HAP-1 (cell line): ENCODE measurements around the gene POLN.
A peak's percentile ranks its signal among the peaks of the same experiment; 100 is the strongest.

Experiments used
- DNase-seq, 2 experiments: peaks; one replicate each; pipeline ENCODE4 v3.0.0-alpha.2; 2016 to 2020; ENCODE audit warnings: low spot score in 2 of 2
- H3K27me3 ChIP-seq: fragments of 250-450 bp; sonication (Bioruptor Pico); 2 replicates; pipeline ENCODE4 v1.5.1; 2020; ENCODE audit warnings: low read depth, mild to moderate bottlenecking, moderate library complexity
- H3K36me3 ChIP-seq: fragments of 250-450 bp; sonication (Bioruptor Pico); replicated peaks from 2 replicates; pipeline ENCODE4 v1.5.1; 2020; ENCODE audit warnings: mild to moderate bottlenecking
- H3K4me1 ChIP-seq: fragments of 250-450 bp; sonication (Bioruptor Pico); 2 replicates; pipeline ENCODE4 v1.5.1; 2020; ENCODE audit warnings: mild to moderate bottlenecking
- H3K4me3 ChIP-seq: fragments of 250-450 bp; sonication (Bioruptor Pico); 2 replicates; pipeline ENCODE4 v1.5.1; 2020; ENCODE audit warnings: mild to moderate bottlenecking, moderate library complexity
- H3K9me3 ChIP-seq: fragments of 250-450 bp; sonication (Bioruptor Pico); 2 replicates; pipeline ENCODE4 v1.5.1; 2020; ENCODE audit warnings: mild to moderate bottlenecking, moderate library complexity
- in situ Hi-C: fragments of 300-500 bp; cut with MboI; formaldehyde crosslinking; loops from 3 replicates; pipeline ENCODE4 v1.14.3; 2020; ENCODE audit warnings: low sequenced_read_pairs, inconsistent platforms, mixed read lengths

The POLN gene

GRCh38 chr4:2092669-2093053 is 149.3 kb downstream of the POLN start:
- Histone ChIP-seq H3K4me3 (no peak overlapping the region), H3K27me3 (no peaks in the 10 kb centered on the region), H3K36me3 (no peaks in the 10 kb centered on the region), H3K4me1 (peaks cover 5% of the 10 kb centered on the region), H3K9me3 (no peaks in the 10 kb centered on the region)
- in situ Hi-C loops = no loop called here
- DNase-seq = no peak

GRCh38 chr4:2091990-2092668 is 149.8 kb downstream of the POLN start:
- H3K9me3 ChIP-seq = no peaks in the 10 kb centered on the region
- no peak overlapping the region for H3K4me3 ChIP-seq
- peaks cover 5% of the 10 kb centered on the region for H3K4me1 ChIP-seq
- H3K36me3 ChIP-seq = no peaks in the 10 kb centered on the region
- H3K27me3 ChIP-seq = no peaks in the 10 kb centered on the region
- DNase-seq = no peak
- in situ Hi-C loops = no loop called here

- no peaks in the 10 kb centered on the region for H3K27me3 ChIP-seq
- H3K4me1 ChIP-seq = peaks cover 5% of the 10 kb centered on the region
- H3K9me3 ChIP-seq = no peaks in the 10 kb centered on the region
- no peak for DNase-seq
- no peaks in the 10 kb centered on the region for H3K36me3 ChIP-seq
- H3K4me3 ChIP-seq = no peak overlapping the region
- in situ Hi-C loops = no loop called here
Observed at GRCh38 chr4:2090642-2091041, 151.3 kb downstream of the POLN start.

- no peak for DNase-seq
- no peaks in the 10 kb centered on the region for H3K27me3 ChIP-seq
- H3K4me3 ChIP-seq = no peak overlapping the region
- H3K9me3 ChIP-seq = no peaks in the 10 kb centered on the region
- no peaks in the 10 kb centered on the region for H3K36me3 ChIP-seq
- in situ Hi-C loops = no loop called here
- peaks cover 5% of the 10 kb centered on the region for H3K4me1 ChIP-seq
Observed at GRCh38 chr4:2089222-2089621, 152.7 kb downstream of the POLN start.

GRCh38 chr4:2087170-2087569 is 154.8 kb downstream of the POLN start:
- Histone ChIP-seq H3K4me3 (no peak overlapping the region), H3K27me3 (no peaks in the 10 kb centered on the region), H3K4me1 (peaks cover 5% of the 10 kb centered on the region), H3K36me3 (no peaks in the 10 kb centered on the region), H3K9me3 (no peaks in the 10 kb centered on the region)
- DNase-seq = no peak
- in situ Hi-C loops = no loop called here

GRCh38 chr4:2085496-2085901 is 156.4 kb downstream of the POLN start:
- H3K36me3 ChIP-seq = no peaks in the 10 kb centered on the region
- H3K27me3 ChIP-seq = no peaks in the 10 kb centered on the region
- H3K4me1 ChIP-seq = peaks cover 5% of the 10 kb centered on the region
- no peaks in the 10 kb centered on the region for H3K9me3 ChIP-seq
- DNase-seq = no peak
- no peak overlapping the region for H3K4me3 ChIP-seq
- in situ Hi-C loops = no loop called here

GRCh38 chr4:2084316-2084715 is 157.6 kb downstream of the POLN start:
- Histone ChIP-seq H3K27me3 (no peaks in the 10 kb centered on the region), H3K9me3 (no peaks in the 10 kb centered on the region), H3K4me1 (peaks cover 5% of the 10 kb centered on the region), H3K36me3 (no peaks in the 10 kb centered on the region), H3K4me3 (no peak overlapping the region)
- in situ Hi-C loops = no loop called here
- DNase-seq = no peak

GRCh38 chr4:2083826-2084160 is 158.1 kb downstream of the POLN start:
- DNase-seq = no peak
- H3K4me1 ChIP-seq = peaks cover under 1% of the 10 kb centered on the region
- no peaks in the 10 kb centered on the region for H3K27me3 ChIP-seq
- in situ Hi-C loops = no loop called here
- no peaks in the 10 kb centered on the region for H3K9me3 ChIP-seq
- H3K4me3 ChIP-seq = no peak overlapping the region
- no peaks in the 10 kb centered on the region for H3K36me3 ChIP-seq

- Histone ChIP-seq H3K4me3 (no peak overlapping the region), H3K4me1 (no peaks in the 10 kb centered on the region), H3K36me3 (no peaks in the 10 kb centered on the region), H3K9me3 (no peaks in the 10 kb centered on the region), H3K27me3 (no peaks in the 10 kb centered on the region)
- no peak for DNase-seq
- in situ Hi-C loops = no loop called here
Observed at GRCh38 chr4:2083116-2083825, 158.7 kb downstream of the POLN start.

- in situ Hi-C loops = no loop called here
- no peak for DNase-seq
- Histone ChIP-seq H3K4me1 (no peaks in the 10 kb centered on the region), H3K27me3 (no peaks in the 10 kb centered on the region), H3K36me3 (no peaks in the 10 kb centered on the region), H3K4me3 (no peak overlapping the region), H3K9me3 (no peaks in the 10 kb centered on the region)
Observed at GRCh38 chr4:2082627-2083026, 159.3 kb downstream of the POLN start.

- no peak for DNase-seq
- Histone ChIP-seq H3K36me3 (no peaks in the 10 kb centered on the region), H3K9me3 (no peaks in the 10 kb centered on the region), H3K27me3 (no peaks in the 10 kb centered on the region), H3K4me1 (no peaks in the 10 kb centered on the region), H3K4me3 (no peak overlapping the region)
- in situ Hi-C loops = no loop called here
Observed at GRCh38 chr4:2082118-2082517, 159.8 kb downstream of the POLN start.

- no peaks in the 10 kb centered on the region for H3K9me3 ChIP-seq
- in situ Hi-C loops = no loop called here
- no peaks in the 10 kb centered on the region for H3K4me1 ChIP-seq
- no peaks in the 10 kb centered on the region for H3K27me3 ChIP-seq
- H3K4me3 ChIP-seq = no peak overlapping the region
- no peak for DNase-seq
- H3K36me3 ChIP-seq = no peaks in the 10 kb centered on the region
Observed at GRCh38 chr4:2081540-2081939, 160.4 kb downstream of the POLN start.

GRCh38 chr4:2080429-2081300 is 161.3 kb downstream of the POLN start:
- peak in 1 of 2 experiments; percentile 6 for DNase-seq
- H3K27me3 ChIP-seq = no peaks in the 10 kb centered on the region
- no peak overlapping the region for H3K4me3 ChIP-seq
- no peaks in the 10 kb centered on the region for H3K4me1 ChIP-seq
- in situ Hi-C loops = no loop called here
- no peaks in the 10 kb centered on the region for H3K36me3 ChIP-seq
- H3K9me3 ChIP-seq = no peaks in the 10 kb centered on the region

- in situ Hi-C loops = no loop called here
- Histone ChIP-seq H3K36me3 (no peaks in the 10 kb centered on the region), H3K4me1 (no peaks in the 10 kb centered on the region), H3K27me3 (no peaks in the 10 kb centered on the region), H3K4me3 (no peak overlapping the region), H3K9me3 (no peaks in the 10 kb centered on the region)
- peak in 1 of 2 experiments; percentile 4 for DNase-seq
Observed at GRCh38 chr4:2079926-2080325, 162.0 kb downstream of the POLN start.
